Measurements from ENCODE around the gene ICAM3.

DNA sequence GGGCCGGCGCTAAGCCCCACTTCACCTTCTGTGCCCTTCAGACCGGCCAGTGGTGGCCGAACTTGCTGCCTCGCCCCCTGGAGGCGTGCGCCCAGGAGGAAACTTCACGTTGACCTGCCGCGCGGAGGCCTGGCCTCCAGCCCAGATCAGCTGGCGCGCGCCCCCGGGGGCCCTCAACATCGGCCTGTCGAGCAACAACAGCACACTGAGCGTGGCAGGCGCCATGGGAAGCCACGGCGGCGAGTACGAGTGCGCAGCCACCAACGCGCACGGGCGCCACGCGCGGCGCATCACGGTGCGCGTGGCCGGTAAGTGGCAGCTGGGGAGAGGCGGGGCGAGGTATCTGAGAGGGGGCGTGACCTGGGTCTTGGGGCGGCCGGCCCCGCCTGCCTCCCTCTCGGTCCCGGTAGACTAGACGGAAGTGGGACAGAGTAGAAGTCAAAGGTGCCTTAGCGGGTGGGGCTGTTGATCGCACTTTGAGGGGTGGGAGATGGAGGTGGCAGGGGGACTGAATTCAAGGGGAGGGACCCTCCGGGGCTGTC is 44.0 kb downstream of the ICAM3 start:
- no peak for TF ChIP-seq CTCF (conservative IDR thresholded peaks at IDR 0.05; ENCODE audit: low read length)
- no peak for TF ChIP-seq EZH2phosphoT487 (IDR thresholded peaks at IDR 0.05; ENCODE audit: borderline replicate concordance)

Data from Loucy (cell line).